ENCODE results near the gene CCDC87. TPM values are rescaled to one million over a fixed set of nuclear protein-coding genes. Genes with fewer than 3 reads are reported as not detected.
"Not testable (repeated sequence)": the region's sequence is repeated elsewhere in the genome, so short reads cannot be mapped to it uniquely, and the experiment has no call there.

CCDC87 gene
- total RNA-seq, 2 experiments from 2014 or later, result 0.55 to 0.70 TPM

DNA sequence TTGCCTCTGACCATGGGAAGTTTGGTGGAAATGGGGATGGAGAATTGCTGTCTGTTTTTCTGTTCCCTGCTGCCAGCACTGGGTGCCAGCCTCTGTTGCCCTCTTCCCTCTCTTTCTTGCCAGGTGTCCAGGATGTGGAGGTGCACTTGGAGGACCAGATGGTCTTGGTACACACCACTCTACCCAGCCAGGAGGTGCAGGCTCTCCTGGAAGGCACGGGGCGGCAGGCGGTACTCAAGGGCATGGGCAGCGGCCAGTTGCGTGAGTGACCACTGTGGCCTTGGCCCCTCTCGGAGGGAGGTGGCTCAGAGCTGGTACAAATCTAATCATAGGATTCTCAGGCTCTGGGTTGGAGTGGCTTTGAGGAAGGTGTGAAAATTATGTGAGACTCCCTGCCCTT, 6.1 kb upstream of the CCDC87 start:
- Mint-ChIP-seq H3K4me1 (ENCODE audit: low read depth) (peaks cover 18% of the 10 kb centered on the region), H3K27me3 (ENCODE audit: low read depth) (no peaks in the 10 kb centered on the region), H3K4me3 (no peak overlapping the region), H3K9me3 (ENCODE audit: insufficient read depth) (no peaks in the 10 kb centered on the region), H3K36me3 (ENCODE audit: low read depth) (peaks cover 10% of the 10 kb centered on the region), H3K27ac (no peak overlapping the region)
- no peak for ATAC-seq
- no peak for DNase-seq
- ChIA-PET POLR2A (interaction anchor here (0.7 to 0.8 kb wide), 2 partner anchors 9 to 44 kb away, joined by 3 read pairs; no protein-coding TSS in a partner anchor), CTCF (no interaction called here)

DNA sequence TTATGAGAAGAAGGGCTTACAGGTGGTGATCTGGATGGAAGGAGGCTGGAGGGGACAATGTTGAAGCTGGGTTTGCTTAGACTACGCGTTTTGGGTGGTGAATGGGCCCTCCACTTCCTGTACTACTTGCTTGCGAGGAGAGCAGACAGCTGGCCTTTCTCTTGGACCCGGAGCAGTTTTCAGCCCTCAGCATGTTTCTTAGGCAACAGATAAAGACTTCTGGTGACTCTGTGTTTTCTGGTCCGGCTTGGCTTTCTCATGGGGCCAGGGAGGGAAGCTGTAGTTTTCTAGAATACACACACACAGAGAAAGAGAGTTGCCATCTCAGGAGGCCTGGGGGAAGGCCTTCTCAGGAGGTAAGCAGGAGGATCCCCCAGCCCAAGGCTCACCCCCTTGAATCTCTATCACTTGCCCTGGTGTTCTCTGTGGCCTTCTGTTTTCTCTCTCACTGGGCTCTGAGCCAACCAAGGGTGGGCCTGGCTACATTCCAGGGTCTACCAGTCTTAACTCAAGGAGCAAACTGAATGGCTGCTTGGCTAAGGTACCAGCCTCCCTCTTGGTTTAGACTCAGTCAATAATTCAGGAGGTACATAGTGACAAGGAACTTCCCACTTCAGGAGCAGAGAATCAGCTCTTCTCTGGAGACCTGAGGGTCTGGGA, 2.5 kb upstream of the CCDC87 start:
- ATAC-seq, result peak; percentile 3
- Mint-ChIP-seq H3K27me3 (ENCODE audit: low read depth) (no peaks in the 10 kb centered on the region), H3K27ac (peak overlapping the region; percentile 81), H3K4me1 (ENCODE audit: low read depth) (peaks cover 37% of the 10 kb centered on the region), H3K36me3 (ENCODE audit: low read depth) (peaks cover 9% of the 10 kb centered on the region), H3K9me3 (ENCODE audit: insufficient read depth) (no peaks in the 10 kb centered on the region), H3K4me3 (peak overlapping the region; percentile 46)
- ChIA-PET CTCF (interaction anchor here (0.8 to 7.9 kb wide), 7 partner anchors 15 to 104 kb away, joined by 3 to 63 read pairs (median 8); partner anchors contain the start of genes RBM4, RBM4B and ZDHHC24), POLR2A (interaction anchor here (0.6 to 3.0 kb wide), 6 partner anchors 10 to 248 kb away, joined by 3 to 35 read pairs (median 4); partner anchors contain the start of genes RBM14, RBM4 and RCE1)
- peak; percentile 47 for DNase-seq

DNA sequence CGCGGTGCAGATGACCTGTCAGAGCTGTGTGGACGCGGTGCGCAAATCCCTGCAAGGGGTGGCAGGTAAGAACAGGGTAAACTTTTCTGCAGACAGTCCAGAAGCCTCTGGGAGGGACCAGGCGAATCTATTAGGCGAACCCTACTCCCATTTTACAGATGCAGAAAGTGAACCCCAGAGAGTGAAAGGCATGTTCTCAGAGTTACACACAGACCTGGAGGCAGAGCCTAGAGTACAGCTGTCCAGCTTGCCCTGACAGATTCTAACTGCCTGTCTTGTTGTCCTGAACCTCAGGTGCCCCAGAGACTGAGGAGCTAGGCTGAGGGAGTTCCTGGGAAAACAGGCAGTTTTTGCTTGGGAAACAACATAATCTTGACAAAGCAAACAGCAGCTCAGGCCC, 787 bp upstream of the CCDC87 start:
- POLR2A ChIA-PET, result interaction anchor here (0.8 to 3.0 kb wide), 5 partner anchors 16 to 46 kb away, joined by 3 to 35 read pairs (median 6); partner anchors contain the start of genes RBM14 and RBM4
- H3K27me3 Mint-ChIP-seq (ENCODE audit: low read depth), result no peaks in the 10 kb centered on the region
- DNase-seq (no peak), ATAC-seq (no peak)
- H3K9me3 Mint-ChIP-seq (ENCODE audit: insufficient read depth), result no peaks in the 10 kb centered on the region
- CTCF ChIA-PET, result interaction anchor here (0.7 to 7.9 kb wide), 8 partner anchors 10 to 84 kb away, joined by 3 to 63 read pairs (median 6); partner anchors contain the start of genes RBM14, RBM4B and ZDHHC24
- peak overlapping the region; percentile 100 for H3K4me3 Mint-ChIP-seq
- peaks cover 37% of the 10 kb centered on the region for H3K4me1 Mint-ChIP-seq (ENCODE audit: low read depth)
- peaks cover 4% of the 10 kb centered on the region for H3K36me3 Mint-ChIP-seq (ENCODE audit: low read depth)
- H3K27ac Mint-ChIP-seq, result peak overlapping the region; percentile 98

DNA sequence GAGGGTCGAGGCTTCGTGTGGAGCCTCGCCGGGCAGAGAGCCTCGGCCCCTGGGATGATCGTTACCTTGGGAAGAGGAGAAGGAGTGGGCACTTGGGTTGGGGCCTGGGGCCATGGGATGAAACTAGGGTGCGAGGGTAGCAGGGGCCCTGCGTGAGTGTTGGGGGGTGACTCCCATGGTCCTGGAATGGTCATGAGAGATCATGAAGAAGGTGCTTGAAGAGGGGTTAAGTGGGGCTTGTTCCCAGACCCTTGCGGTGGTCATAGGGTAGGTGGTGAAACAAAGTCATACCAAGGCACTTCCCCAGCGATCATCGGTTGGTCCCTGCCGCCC, 406 bp upstream of the CCDC87 start:
- Mint-ChIP-seq H3K9me3 (ENCODE audit: insufficient read depth) (no peaks in the 10 kb centered on the region), H3K4me3 (peak overlapping the region; percentile 100), H3K27ac (peak overlapping the region; percentile 98), H3K27me3 (ENCODE audit: low read depth) (no peaks in the 10 kb centered on the region), H3K4me1 (ENCODE audit: low read depth) (peaks cover 37% of the 10 kb centered on the region), H3K36me3 (ENCODE audit: low read depth) (peaks cover 3% of the 10 kb centered on the region)
- POLR2A ChIA-PET, result interaction anchor here (0.8 to 3.0 kb wide), 8 partner anchors 17 to 221 kb away, joined by 3 to 35 read pairs (median 5); partner anchors contain the start of genes RBM14, RBM4 and SLC29A2
- CTCF ChIA-PET, result interaction anchor here (1.0 to 7.9 kb wide), 15 partner anchors 12 to 249 kb away, joined by 3 to 63 read pairs (median 5); partner anchors contain the start of genes CTSF, RBM14, RBM4 and RBM4B
- no peak for ATAC-seq
- DNase-seq, result no peak

DNA sequence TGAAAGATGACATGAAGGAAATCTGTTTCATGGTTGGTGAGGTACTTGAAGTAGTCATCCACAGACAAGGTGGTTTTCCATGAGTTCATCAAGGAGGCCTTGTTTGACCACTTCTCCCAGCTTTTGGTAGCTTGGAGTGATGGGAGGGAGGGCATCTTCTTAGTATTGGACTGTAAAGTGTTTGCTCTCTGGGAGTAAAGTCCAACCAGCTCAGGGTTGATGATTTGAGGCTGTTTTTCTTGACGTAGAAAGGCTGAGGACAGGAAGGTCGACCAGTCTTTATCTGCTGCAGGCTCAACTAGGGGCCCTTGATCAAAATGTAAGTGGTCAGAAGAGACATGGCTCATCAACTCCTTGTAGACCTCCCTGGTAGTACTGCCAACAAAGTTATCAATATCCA, 1.7 kb downstream of the CCDC87 start:
- no peak overlapping the region for H3K27ac Mint-ChIP-seq
- H3K9me3 Mint-ChIP-seq (ENCODE audit: insufficient read depth), result no peaks in the 10 kb centered on the region
- H3K4me3 Mint-ChIP-seq, result no peak overlapping the region

DNA sequence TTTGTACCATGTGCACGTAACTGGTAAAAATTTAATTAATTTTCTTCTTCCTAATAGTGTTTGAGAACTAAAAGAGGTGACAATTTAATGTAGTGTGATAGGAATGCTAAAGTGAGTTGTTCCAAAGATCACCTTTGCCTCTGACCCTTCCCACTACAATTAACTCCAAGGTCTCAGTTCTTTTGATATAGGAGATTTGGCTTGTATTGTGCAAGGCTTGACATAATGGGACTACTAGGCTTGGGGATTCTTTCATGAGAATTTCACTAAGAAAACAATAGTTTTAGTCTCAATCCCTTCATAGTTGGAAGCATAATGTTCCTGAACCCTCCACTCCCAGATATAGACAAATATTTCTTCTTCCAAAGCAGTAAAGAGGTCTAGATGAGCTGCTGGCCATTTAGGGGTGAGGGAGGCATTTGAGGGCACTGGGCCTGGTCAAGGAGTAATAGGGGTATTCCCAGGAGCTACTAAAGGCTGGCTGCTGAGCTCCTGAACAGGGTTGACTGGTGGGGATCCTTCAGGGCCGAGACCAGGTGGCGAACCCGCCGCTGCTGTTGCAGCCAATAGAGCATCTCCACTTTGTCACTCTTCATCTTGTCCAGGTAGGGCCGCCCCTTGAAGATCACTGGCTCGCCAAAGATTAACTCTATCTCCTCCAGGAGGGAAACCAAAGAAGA, 2.7 kb downstream of the CCDC87 start:
- ChIA-PET POLR2A (interaction anchor here (1.5 kb wide), 2 partner anchors 26 to 88 kb away, joined by 4 to 5 read pairs; partner anchors contain the start of genes RBM14 and RBM4B), CTCF (interaction anchor here (0.8 to 7.9 kb wide), 6 partner anchors 9 to 87 kb away, joined by 3 to 63 read pairs (median 8); partner anchors contain the start of genes RBM4 and RBM4B)
- Mint-ChIP-seq H3K36me3 (ENCODE audit: low read depth) (peaks cover 3% of the 10 kb centered on the region), H3K4me3 (no peak overlapping the region), H3K27ac (no peak overlapping the region), H3K27me3 (ENCODE audit: low read depth) (no peaks in the 10 kb centered on the region), H3K4me1 (ENCODE audit: low read depth) (peaks cover 27% of the 10 kb centered on the region), H3K9me3 (ENCODE audit: insufficient read depth) (no peaks in the 10 kb centered on the region)
- ATAC-seq (no peak), DNase-seq (no peak)

More for the DNA sequence above, 1.7 kb downstream of the CCDC87 start:
- Mint-ChIP-seq H3K36me3 (ENCODE audit: low read depth) (peaks cover 3% of the 10 kb centered on the region), H3K27me3 (ENCODE audit: low read depth) (no peaks in the 10 kb centered on the region), H3K4me1 (ENCODE audit: low read depth) (peaks cover 37% of the 10 kb centered on the region)
- ATAC-seq, result no peak
- no peak for DNase-seq
- CTCF ChIA-PET, result interaction anchor here (0.8 to 7.9 kb wide), 6 partner anchors 10 to 86 kb away, joined by 3 to 63 read pairs (median 8); partner anchors contain the start of genes RBM4 and RBM4B
- POLR2A ChIA-PET, result interaction anchor here (0.6 to 1.5 kb wide), 5 partner anchors 25 to 87 kb away, joined by 3 to 5 read pairs (median 3); partner anchors contain the start of genes RBM14 and RBM4B

DNA sequence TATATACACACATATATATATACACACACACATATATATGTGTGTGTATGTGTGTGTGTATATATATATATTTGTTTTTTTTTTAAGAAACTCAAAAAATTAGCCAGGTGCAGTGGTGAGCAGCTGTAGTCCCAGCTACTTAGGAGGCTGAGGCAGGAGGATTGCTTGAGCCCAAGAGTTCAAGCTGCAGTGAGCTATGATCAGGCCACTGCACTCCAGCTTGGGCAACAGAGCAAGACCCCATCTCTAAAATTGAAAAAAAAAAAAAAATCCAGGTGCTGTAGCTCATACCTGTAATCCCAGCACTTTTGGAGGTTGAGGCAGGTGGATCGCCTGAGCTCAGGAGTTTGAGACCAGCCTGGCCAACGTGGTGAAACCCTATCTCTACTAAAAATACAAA, 3.5 kb downstream of the CCDC87 start:
- H3K4me1 Mint-ChIP-seq (ENCODE audit: low read depth), result peaks cover 19% of the 10 kb centered on the region
- POLR2A ChIA-PET, result interaction anchor here (1.5 kb wide), 1 partner anchor 27 kb away, joined by 5 read pairs; the partner anchor contains the start of gene RBM14
- DNase-seq; H3K9me3 Mint-ChIP-seq (ENCODE audit: insufficient read depth); H3K27me3 Mint-ChIP-seq (ENCODE audit: low read depth); H3K4me3 Mint-ChIP-seq; H3K27ac Mint-ChIP-seq; ATAC-seq; H3K36me3 Mint-ChIP-seq (ENCODE audit: low read depth): not testable (repeated sequence)
- CTCF ChIA-PET, result interaction anchor here (1.4 to 7.9 kb wide), 2 partner anchors 49 to 88 kb away, joined by 4 to 63 read pairs; partner anchors contain the start of genes RBM4 and RBM4B

DNA sequence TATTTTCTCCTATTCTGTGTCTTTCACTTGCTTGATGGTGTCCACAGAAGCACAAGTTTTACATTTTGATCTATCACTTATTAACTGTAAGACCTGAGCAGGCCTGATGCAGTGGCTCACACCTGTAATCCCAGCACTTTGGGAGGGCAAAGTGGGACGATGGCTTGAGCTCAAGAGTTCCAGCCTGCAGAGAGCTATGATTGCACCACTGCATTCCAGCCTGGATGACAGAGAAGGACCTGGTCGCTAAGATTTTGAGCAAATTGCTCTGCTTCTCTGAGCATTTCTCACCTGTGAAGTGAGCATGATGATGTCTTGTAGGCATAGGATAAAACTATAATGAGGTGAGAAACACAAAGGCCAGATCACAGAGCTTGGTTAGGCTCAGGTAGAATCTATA, 6.7 kb downstream of the CCDC87 start:
- CTCF ChIA-PET, result interaction anchor here (1.2 kb wide), 1 partner anchor 92 kb away, joined by 4 read pairs; the partner anchor contains the start of gene RBM4B
- no peak overlapping the region for H3K4me3 Mint-ChIP-seq
- peaks cover 3% of the 10 kb centered on the region for H3K9me3 Mint-ChIP-seq (ENCODE audit: insufficient read depth)
- H3K36me3 Mint-ChIP-seq (ENCODE audit: low read depth), result peaks cover 2% of the 10 kb centered on the region
- H3K4me1 Mint-ChIP-seq (ENCODE audit: low read depth), result no peaks in the 10 kb centered on the region
- ATAC-seq, result no peak
- DNase-seq, result no peak
- no peak overlapping the region for H3K27ac Mint-ChIP-seq
- peaks cover 3% of the 10 kb centered on the region for H3K27me3 Mint-ChIP-seq (ENCODE audit: low read depth)
- POLR2A ChIA-PET, result interaction anchor here (0.6 kb wide), 1 partner anchor 615 kb away, joined by 3 read pairs; no protein-coding TSS in a partner anchor

DNA sequence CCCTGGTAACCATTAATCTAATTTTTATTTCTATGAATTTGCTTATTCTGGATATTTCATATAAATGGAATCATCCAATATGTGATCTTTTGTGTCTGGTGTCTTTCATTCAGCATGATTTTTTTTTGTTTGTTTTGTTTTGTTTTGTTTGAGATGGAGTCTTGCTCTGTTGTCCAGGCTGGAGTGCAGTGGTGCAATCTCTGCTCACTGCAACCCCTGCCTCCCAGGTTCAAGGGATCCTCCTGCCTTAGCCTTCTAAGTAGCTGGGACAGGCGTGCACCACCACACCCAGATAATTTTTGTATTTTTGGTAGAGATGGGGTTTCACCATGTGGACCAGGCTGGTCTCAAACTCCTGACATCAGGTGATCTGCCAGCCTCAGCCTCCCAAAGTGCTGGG, 7.4 kb downstream of the CCDC87 start:
- not testable (repeated sequence) for H3K36me3 Mint-ChIP-seq (ENCODE audit: low read depth); H3K9me3 Mint-ChIP-seq (ENCODE audit: insufficient read depth); ATAC-seq; DNase-seq; H3K27ac Mint-ChIP-seq; H3K4me1 Mint-ChIP-seq (ENCODE audit: low read depth); H3K27me3 Mint-ChIP-seq (ENCODE audit: low read depth); H3K4me3 Mint-ChIP-seq
- CTCF ChIA-PET, result interaction anchor here (1.1 kb wide), 1 partner anchor 92 kb away, joined by 3 read pairs; the partner anchor contains the start of gene RBM4B
- POLR2A ChIA-PET, result interaction anchor here (0.6 kb wide), 1 partner anchor 616 kb away, joined by 3 read pairs; no protein-coding TSS in a partner anchor

DNA sequence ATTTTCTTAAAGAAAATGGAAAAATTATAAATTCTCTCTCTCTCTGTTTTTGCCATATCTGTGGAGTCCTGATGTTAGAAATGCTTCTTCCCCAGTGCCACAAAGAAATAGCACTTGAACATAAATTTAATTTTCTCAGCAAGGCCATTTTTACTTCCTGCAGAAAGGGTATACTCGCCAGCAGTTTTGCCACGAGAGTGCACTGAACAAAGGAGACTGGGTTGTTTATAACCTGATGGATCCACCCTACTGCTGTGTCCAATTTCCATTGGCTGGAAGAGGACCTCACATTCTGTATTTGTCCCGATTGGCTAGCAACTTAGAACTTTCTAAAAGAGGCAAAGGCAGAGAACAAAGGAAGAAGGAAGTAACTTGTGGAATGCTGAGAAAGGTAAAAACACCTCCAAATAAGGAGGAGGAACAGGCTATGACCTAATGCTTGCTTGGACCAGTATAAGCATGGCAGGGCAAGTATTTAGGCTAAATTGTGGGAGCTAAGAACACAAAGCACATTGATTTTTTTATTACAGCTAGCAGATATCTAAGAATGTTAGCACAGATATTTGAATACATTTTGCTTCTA, 10.2 kb downstream of the CCDC87 start:
- H3K4me1 Mint-ChIP-seq (ENCODE audit: low read depth); H3K36me3 Mint-ChIP-seq (ENCODE audit: low read depth); POLR2A ChIA-PET; H3K9me3 Mint-ChIP-seq (ENCODE audit: insufficient read depth); H3K27me3 Mint-ChIP-seq (ENCODE audit: low read depth); H3K27ac Mint-ChIP-seq; ATAC-seq; H3K4me3 Mint-ChIP-seq; DNase-seq; CTCF ChIA-PET: not testable (repeated sequence)

DNA sequence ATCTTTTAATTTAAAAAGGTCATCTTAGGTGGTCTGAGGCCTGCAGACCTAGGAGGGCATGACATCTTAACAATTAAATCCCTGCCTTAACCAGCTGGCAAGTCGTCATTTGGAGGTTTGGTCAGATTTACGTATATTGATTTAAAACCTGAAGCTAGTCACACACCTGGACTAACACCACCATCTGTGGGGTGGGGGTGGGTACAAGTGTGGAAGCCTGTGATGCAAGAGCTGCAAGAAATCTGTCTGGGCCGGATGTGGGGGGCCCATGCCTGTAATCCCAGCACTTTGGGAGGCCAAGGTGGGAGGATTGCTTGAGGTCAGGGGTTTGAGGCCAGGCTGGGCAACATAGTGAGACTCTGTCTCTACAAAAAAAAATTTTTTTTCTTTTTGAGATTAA, 11.6 kb downstream of the CCDC87 start:
- peaks cover 3% of the 10 kb centered on the region for H3K9me3 Mint-ChIP-seq (ENCODE audit: insufficient read depth)
- H3K27ac Mint-ChIP-seq, result no peak overlapping the region
- no peak for ATAC-seq
- ChIA-PET CTCF (interaction anchor here (0.8 to 2.9 kb wide), 7 partner anchors 10 to 115 kb away, joined by 3 to 70 read pairs (median 4); partner anchors contain the start of genes CCDC87, CTSF, PELI3 and RBM4B), POLR2A (no interaction called here)
- DNase-seq, result no peak
- peaks cover 9% of the 10 kb centered on the region for H3K27me3 Mint-ChIP-seq (ENCODE audit: low read depth)
- peaks cover 6% of the 10 kb centered on the region for H3K4me1 Mint-ChIP-seq (ENCODE audit: low read depth)
- no peak overlapping the region for H3K4me3 Mint-ChIP-seq
- H3K36me3 Mint-ChIP-seq (ENCODE audit: low read depth), result peaks cover 2% of the 10 kb centered on the region

Measured in activated CD8-positive, alpha-beta T cell treated with anti-CD3 and anti-CD28 coated beads, Interleukin-2, amount 10 ng/mL, durations not matched to agents 7 days and 5 days (primary cell).